Effector memory CD4-positive, alpha-beta T cell (primary cell): ENCODE data around the gene LAIR1.
"Not testable (repeated sequence)": the region's sequence is repeated elsewhere in the genome, so short reads cannot be mapped to it uniquely, and the experiment has no call there.

ENCODE experiments used
- DNase-seq, 3 donors: peaks; one replicate each; pipeline ENCODE4 v3.0.0-alpha.2; 2020
- H3K27ac ChIP-seq: 2 replicates; pipeline ENCODE4 v1.7.0; 2013; ENCODE audit warnings: mild to moderate bottlenecking, low read length, moderate library complexity; ENCODE audit not compliant: insufficient read depth, poor library complexity, severe bottlenecking
- H3K27me3 ChIP-seq: replicated peaks from 2 replicates; pipeline ENCODE4 v1.7.0; 2013; ENCODE audit warnings: mild to moderate bottlenecking, low read length; ENCODE audit not compliant: insufficient read depth, control insufficient read depth, poor library complexity, severe bottlenecking
- H3K36me3 ChIP-seq: 2 replicates; pipeline ENCODE4 v1.7.0; 2013; ENCODE audit warnings: mild to moderate bottlenecking, low read length, moderate library complexity; ENCODE audit not compliant: control insufficient read depth, insufficient read depth
- H3K4me1 ChIP-seq: 2 replicates; pipeline ENCODE4 v1.7.0; 2013; ENCODE audit warnings: low read length, mild to moderate bottlenecking; ENCODE audit not compliant: control insufficient read depth, insufficient read depth, poor library complexity, severe bottlenecking
- H3K4me3 ChIP-seq: 2 replicates; pipeline ENCODE4 v1.7.0; 2013; ENCODE audit warnings: low read length, low read depth, mild to moderate bottlenecking; ENCODE audit not compliant: insufficient read depth, poor library complexity, severe bottlenecking
- H3K9me3 ChIP-seq: 2 replicates; pipeline ENCODE4 v1.7.0; 2013; ENCODE audit warnings: mild to moderate bottlenecking, low read length, moderate library complexity; ENCODE audit not compliant: control insufficient read depth

The LAIR1 gene

GRCh38 chr19:54380897-54381296 is 16.2 kb upstream of the LAIR1 start:
- DNase-seq = no peak
- H3K4me1 ChIP-seq = peaks cover 19% of the 10 kb centered on the region

DNA sequence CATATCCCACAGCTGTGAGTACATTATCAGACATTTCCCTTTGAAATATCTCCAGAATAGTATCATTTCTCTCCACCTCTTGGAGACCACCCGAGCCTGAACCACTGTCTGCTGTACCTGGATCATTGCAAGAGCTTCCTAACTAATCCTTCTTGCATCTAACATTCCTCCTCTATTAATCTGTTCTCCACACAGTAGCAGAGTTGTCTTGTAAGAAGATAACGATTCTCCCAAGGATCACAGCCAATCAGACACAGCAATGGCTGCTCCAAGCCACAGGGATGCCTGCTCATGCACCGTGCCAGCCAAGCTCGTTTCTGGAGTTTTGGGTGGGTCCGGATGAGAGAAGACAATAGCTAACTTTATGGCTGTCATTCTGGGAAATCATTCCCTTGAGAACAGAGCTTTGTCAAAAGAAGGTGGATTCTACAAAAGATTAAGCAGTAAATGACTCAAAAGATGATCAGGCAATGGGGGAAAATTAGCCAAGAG is 14.5 kb upstream of the LAIR1 start:
- peaks cover 30% of the 10 kb centered on the region for H3K4me1 ChIP-seq
- no peak overlapping the region for H3K4me3 ChIP-seq
- DNase-seq = no peak
- H3K27ac ChIP-seq = no peak overlapping the region
- no peaks in the 10 kb centered on the region for H3K36me3 ChIP-seq
- H3K27me3 ChIP-seq = no peaks in the 10 kb centered on the region
- H3K9me3 ChIP-seq = no peaks in the 10 kb centered on the region

More at GRCh38 chr19:54380897-54381296, 16.2 kb upstream of the LAIR1 start:
- no peaks in the 10 kb centered on the region for H3K9me3 ChIP-seq
- no peaks in the 10 kb centered on the region for H3K36me3 ChIP-seq
- no peaks in the 10 kb centered on the region for H3K27me3 ChIP-seq
- no peak overlapping the region for H3K27ac ChIP-seq
- no peak overlapping the region for H3K4me3 ChIP-seq

DNA sequence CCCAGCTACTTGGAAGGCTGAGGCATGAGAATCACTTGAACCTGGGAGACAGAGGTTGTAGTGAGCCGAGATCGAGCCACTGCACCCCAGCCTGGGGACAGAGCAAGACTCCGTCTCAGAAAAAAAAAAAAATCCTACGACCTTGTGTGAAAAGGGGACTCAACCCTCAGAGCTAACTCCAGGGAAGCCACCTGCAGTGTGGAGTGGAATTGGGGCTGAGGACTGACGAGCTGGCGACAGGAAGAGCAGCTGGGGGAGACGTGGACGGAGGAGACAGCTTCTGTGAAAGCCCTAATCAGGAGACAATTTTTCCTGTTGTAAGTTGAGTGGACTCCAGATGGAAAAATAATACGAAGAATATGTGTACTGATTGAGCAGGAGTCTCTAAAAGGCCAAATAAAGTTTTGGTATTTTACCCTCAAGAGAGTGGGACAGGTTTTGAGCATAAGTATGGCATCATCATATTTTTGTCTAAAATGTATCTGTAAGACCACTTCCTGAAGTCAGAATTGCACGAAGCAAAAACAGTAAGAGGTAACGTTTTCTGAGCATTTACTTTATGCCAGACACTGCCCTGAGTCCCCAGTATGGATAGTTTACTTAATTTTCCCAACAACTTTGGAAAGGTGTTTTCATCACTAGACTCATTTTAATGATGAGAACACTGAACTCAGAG is 12.0 kb upstream of the LAIR1 start:
- Histone ChIP-seq H3K27me3 (no peaks in the 10 kb centered on the region), H3K4me1 (peaks cover 37% of the 10 kb centered on the region), H3K36me3 (no peaks in the 10 kb centered on the region), H3K27ac (no peak overlapping the region), H3K9me3 (no peaks in the 10 kb centered on the region), H3K4me3 (no peak overlapping the region)
- no peak for DNase-seq

- not testable (repeated sequence) for H3K27me3 ChIP-seq, H3K27ac ChIP-seq, DNase-seq, H3K9me3 ChIP-seq, H3K36me3 ChIP-seq
- Histone ChIP-seq H3K4me1 (peaks cover 44% of the 10 kb centered on the region), H3K4me3 (peak overlapping the region; percentile 32)
Observed at GRCh38 chr19:54375181-54375938, 10.6 kb upstream of the LAIR1 start.

DNA sequence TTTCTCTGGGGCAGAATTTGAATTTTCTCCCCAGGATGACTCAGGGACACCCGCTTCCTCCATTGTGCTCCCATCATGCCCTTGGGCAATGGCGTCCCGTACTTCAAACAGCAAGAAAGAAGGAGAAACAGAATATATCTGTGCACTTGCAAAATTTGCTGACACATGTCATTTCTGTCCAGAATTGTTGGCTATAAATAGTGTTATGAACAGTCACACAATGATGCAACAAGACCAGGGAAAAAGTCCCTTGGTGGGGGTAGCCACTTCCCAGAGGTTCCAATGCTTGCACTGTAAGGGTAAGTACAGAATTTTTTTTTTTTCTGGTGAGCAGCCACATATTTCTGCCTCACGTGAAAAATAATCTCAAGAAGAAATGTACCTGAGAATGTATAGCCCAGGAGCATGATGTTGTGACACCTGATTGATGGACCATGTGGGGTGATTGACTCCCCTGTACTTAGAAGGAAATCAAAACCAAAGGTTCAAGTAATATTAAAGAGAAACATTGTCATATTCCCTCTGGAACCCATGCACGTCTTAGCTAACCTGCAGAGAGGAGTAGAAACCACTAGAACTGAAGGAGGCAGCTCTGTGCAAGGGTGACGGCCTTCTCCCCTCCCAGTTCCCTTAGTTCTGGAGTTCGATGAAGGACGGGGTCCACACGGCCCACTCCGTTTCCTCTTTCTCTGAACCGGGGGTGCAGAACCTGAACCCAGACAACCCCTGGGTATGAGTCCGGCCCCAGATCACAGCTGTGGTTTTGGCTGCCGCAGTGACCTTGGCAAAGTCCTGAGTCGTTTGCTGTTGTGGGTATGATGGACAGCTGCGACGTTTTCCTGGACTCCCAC is 9.3 kb upstream of the LAIR1 start:
- H3K9me3 ChIP-seq = no peaks in the 10 kb centered on the region
- H3K4me1 ChIP-seq = peaks cover 45% of the 10 kb centered on the region
- H3K27me3 ChIP-seq = no peaks in the 10 kb centered on the region
- no peak for DNase-seq
- no peak overlapping the region for H3K27ac ChIP-seq
- H3K4me3 ChIP-seq = no peak overlapping the region
- no peaks in the 10 kb centered on the region for H3K36me3 ChIP-seq

DNA sequence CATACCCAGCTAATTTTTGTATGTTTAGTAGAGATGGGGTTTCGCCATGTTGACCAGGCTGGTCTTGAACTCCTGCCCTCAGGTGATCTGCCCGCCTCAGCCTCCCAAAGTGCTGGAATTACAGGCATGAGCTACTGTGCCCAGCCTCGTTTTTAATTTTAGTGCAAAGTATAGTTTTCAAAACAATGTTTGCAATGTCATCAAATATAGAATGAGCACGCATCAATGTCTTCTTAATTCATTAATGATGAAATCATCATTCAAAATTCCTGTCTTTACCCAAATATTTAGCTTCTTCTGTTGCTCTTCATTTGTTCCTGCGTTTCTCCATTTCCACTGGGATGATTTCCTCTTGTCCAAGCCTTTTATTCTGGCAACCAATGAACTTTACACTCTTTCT is 6.7 kb upstream of the LAIR1 start:
- H3K27ac ChIP-seq, DNase-seq, H3K9me3 ChIP-seq, H3K36me3 ChIP-seq, H3K4me3 ChIP-seq, H3K27me3 ChIP-seq: not testable (repeated sequence)
- H3K4me1 ChIP-seq = peaks cover 38% of the 10 kb centered on the region

DNA sequence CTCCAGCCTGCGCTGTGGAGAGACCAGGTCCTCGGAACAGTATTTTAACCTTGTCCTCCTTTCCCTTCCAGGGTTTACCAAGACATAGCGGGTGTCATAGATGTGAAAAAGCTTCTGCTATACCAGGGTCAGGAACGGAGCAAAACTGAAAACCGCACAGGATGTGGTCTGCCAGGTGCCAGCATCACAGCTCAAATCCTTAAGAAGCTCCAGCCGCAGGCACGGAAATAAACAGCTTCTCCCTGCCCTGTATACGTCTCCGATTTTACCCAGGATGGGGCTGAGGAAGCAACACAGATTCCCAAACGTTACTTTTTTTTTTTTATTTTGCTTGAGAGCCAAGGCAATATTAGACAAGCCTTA is 5.7 kb upstream of the LAIR1 start:
- peak overlapping the region; percentile 29 for H3K4me3 ChIP-seq
- H3K36me3 ChIP-seq, H3K9me3 ChIP-seq, H3K27me3 ChIP-seq: not testable (repeated sequence)
- H3K4me1 ChIP-seq = peaks cover 34% of the 10 kb centered on the region
- DNase-seq = peak; percentile 56 to 62 (median 57)
- H3K27ac ChIP-seq = peak overlapping the region; percentile 32

- not testable (repeated sequence) for H3K36me3 ChIP-seq, H3K9me3 ChIP-seq, DNase-seq, H3K27me3 ChIP-seq
- Histone ChIP-seq H3K4me1 (peaks cover 32% of the 10 kb centered on the region), H3K27ac (peak overlapping the region; percentile 32), H3K4me3 (peak overlapping the region; percentile 29)
Observed at GRCh38 chr19:54369688-54370433, 5.1 kb upstream of the LAIR1 start.

- Histone ChIP-seq H3K4me3 (peak overlapping the region; percentile 26), H3K36me3 (no peaks in the 10 kb centered on the region), H3K9me3 (no peaks in the 10 kb centered on the region), H3K27ac (peak overlapping the region; percentile 27), H3K27me3 (no peaks in the 10 kb centered on the region), H3K4me1 (peaks cover 36% of the 10 kb centered on the region)
- no peak for DNase-seq
Observed at GRCh38 chr19:54369082-54369687, 4.5 kb upstream of the LAIR1 start.
